Measurements from ENCODE around the gene SH2D7.
"Not testable (repeated sequence)": the region's sequence is repeated elsewhere in the genome, so short reads cannot be mapped to it uniquely, and the experiment has no call there.

Gene SH2D7

GRCh38 chr15:78149068-78149804 lies 56.9 kb downstream of the SH2D7 start, which contains the start of gene IDH3A:
Gene IDH3A, plus strand, starts transcription at chr15:78149362. Its CDS starts 42 bp downstream, at chr15:78149404.
- DNase-seq (ENCODE audit: low read depth), result peak; percentile 93
- H3K4me3 ChIP-seq (ENCODE audit: low read length), result peak within 1 kb of the TSS; percentile 76
- no peak for TF ChIP-seq CTCF (conservative IDR thresholded peaks at IDR 0.05; ENCODE audit: low read length)

GRCh38 chr15:78149805-78150751 lies 57.7 kb downstream of the SH2D7 start:
- peak overlapping the region; percentile 76 for H3K4me3 ChIP-seq (ENCODE audit: low read length)
- no peak for TF ChIP-seq CTCF (conservative IDR thresholded peaks at IDR 0.05; ENCODE audit: low read length)
- DNase-seq (ENCODE audit: low read depth), result no peak

- H3K4me3 ChIP-seq (ENCODE audit: low read length); DNase-seq (ENCODE audit: low read depth): not testable (repeated sequence)
Measured at GRCh38 chr15:78151075-78151474, 58.7 kb downstream of the SH2D7 start.

Data from AG10803 (cell line).